Esophagus squamous epithelium (tissue), 4 donors: ENCODE results near the gene PERP.
"Not testable (repeated sequence)": the region's sequence is repeated elsewhere in the genome, so short reads cannot be mapped to it uniquely, and the experiment has no call there.

ENCODE experiments used
- CTCF ChIP-seq, 6 experiments: fragments of 450-650 bp in 4 of 6; fragments of 200-600 bp in 2 of 6; sonication (generic) in 2 of 6; IDR thresholded peaks; one replicate each; pipeline ENCODE4 v1.5.1; 2016 to 2019; ENCODE audit warnings: antibody characterized with exemption in 6 of 6, mild to moderate bottlenecking in 4 of 6, moderate library complexity in 4 of 6
- POLR2A ChIP-seq, 4 donors: fragments of 450-650 bp; IDR thresholded peaks; one replicate each; pipeline ENCODE4 v1.6.1; 2017; ENCODE audit warnings: antibody characterized with exemption in 4 of 4, mild to moderate bottlenecking in 4 of 4, moderate library complexity in 3 of 4

DNA sequence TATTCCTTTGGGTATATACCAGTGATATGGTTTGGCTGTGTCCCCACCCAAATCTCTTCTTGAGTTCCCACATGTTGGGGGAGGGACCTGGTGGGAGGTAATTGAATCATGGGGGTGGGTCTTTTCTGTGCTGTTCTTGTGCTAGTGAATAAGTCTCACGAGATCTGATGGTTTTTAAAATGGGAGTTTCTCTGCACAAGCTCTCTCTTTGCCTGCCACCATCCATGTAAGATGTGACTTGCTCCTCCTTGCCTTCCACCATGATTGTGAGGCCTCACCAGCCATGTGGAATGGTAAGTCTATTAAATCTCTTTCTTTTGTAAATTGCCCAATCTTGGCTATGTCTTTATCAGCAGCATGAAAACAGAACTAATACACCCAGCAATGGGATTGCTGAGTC is 12.0 kb upstream of the PERP start:
- not testable (repeated sequence) for TF ChIP-seq CTCF, POLR2A (IDR thresholded peaks at IDR 0.05)
